ENCODE measurements around the gene SIGLEC5. TPM values are rescaled to one million over a fixed set of nuclear protein-coding genes. Genes with fewer than 3 reads are reported as not detected.

SIGLEC5 gene
- total and polyA plus RNA-seq, 4 donors, result 0.58 to 2.0 TPM; not detected in 2

GRCh38 chr19:51614789-51615188 lies 15.4 kb downstream of the SIGLEC5 start:
- H3K9me3 ChIP-seq (ENCODE audit: control insufficient read depth, low read length), result peaks cover 6% of the 10 kb centered on the region
- no peaks in the 10 kb centered on the region for H3K27me3 ChIP-seq (ENCODE audit: control insufficient read depth in 1 of 2, insufficient read depth in 2 of 2, low read length in 1 of 2)
- WGBS, 2 donors, result 60 to 67% methylated on average over 5 of the region's 5 CpGs
- DNase-seq, result no peak
- no peaks in the 10 kb centered on the region for H3K36me3 ChIP-seq (ENCODE audit: control insufficient read depth in 1 of 2, insufficient read depth in 2 of 2, low read length in 1 of 2)
- no peaks in the 10 kb centered on the region for H3K4me1 ChIP-seq (ENCODE audit: control insufficient read depth in 1 of 2, insufficient read depth in 2 of 2, low read length in 2 of 2)
- H3K4me3 ChIP-seq (ENCODE audit: low read length in 2 of 2), result no peak overlapping the region
- intact Hi-C loops (cut with DNase I), result no loop called here
- no peak overlapping the region for H3K27ac ChIP-seq (ENCODE audit: low read depth in 1 of 2, low read length in 2 of 2)
- no peak for ATAC-seq (ENCODE audit: low FRiP score)

GRCh38 chr19:51610576-51610975 lies 19.6 kb downstream of the SIGLEC5 start:
- H3K27ac ChIP-seq (ENCODE audit: low read depth in 1 of 2, low read length in 2 of 2), result no peak overlapping the region
- H3K4me3 ChIP-seq (ENCODE audit: low read length in 2 of 2), result no peak overlapping the region
- ATAC-seq (ENCODE audit: low FRiP score), result no peak
- intact Hi-C loops (cut with DNase I), result no loop called here
- H3K27me3 ChIP-seq (ENCODE audit: control insufficient read depth in 1 of 2, insufficient read depth in 2 of 2, low read length in 1 of 2), result no peaks in the 10 kb centered on the region
- WGBS, 2 donors, result 67 to 80% methylated on average over 1 of the region's 1 CpG
- H3K36me3 ChIP-seq (ENCODE audit: control insufficient read depth in 1 of 2, insufficient read depth in 2 of 2, low read length in 1 of 2), result no peaks in the 10 kb centered on the region
- H3K4me1 ChIP-seq (ENCODE audit: control insufficient read depth in 1 of 2, insufficient read depth in 2 of 2, low read length in 2 of 2), result no peaks in the 10 kb centered on the region
- DNase-seq, result no peak
- H3K9me3 ChIP-seq (ENCODE audit: control insufficient read depth, low read length), result peaks cover 7% of the 10 kb centered on the region

- Histone ChIP-seq H3K27me3 (ENCODE audit: control insufficient read depth in 1 of 2, insufficient read depth in 2 of 2, low read length in 1 of 2) (no peaks in the 10 kb centered on the region), H3K27ac (ENCODE audit: low read depth in 1 of 2, low read length in 2 of 2) (no peak overlapping the region), H3K36me3 (ENCODE audit: control insufficient read depth in 1 of 2, insufficient read depth in 2 of 2, low read length in 1 of 2) (no peaks in the 10 kb centered on the region), H3K4me3 (ENCODE audit: low read length in 2 of 2) (no peak overlapping the region), H3K4me1 (ENCODE audit: control insufficient read depth in 1 of 2, insufficient read depth in 2 of 2, low read length in 2 of 2) (no peaks in the 10 kb centered on the region), H3K9me3 (ENCODE audit: control insufficient read depth, low read length) (peaks cover 7% of the 10 kb centered on the region)
- intact Hi-C loops (cut with DNase I), result no loop called here
- DNase-seq, result peak; percentile 90 to 92
- ATAC-seq (ENCODE audit: low FRiP score), result no peak
- 19 to 20% methylated on average over 13 of the region's 13 CpGs for WGBS, 2 donors
Measured at GRCh38 chr19:51607920-51608562, 22.2 kb downstream of the SIGLEC5 start.

GRCh38 chr19:51607077-51607476 lies 23.1 kb downstream of the SIGLEC5 start:
- Histone ChIP-seq H3K27ac (ENCODE audit: low read depth in 1 of 2, low read length in 2 of 2) (no peak overlapping the region), H3K4me3 (ENCODE audit: low read length in 2 of 2) (no peak overlapping the region), H3K27me3 (ENCODE audit: control insufficient read depth in 1 of 2, insufficient read depth in 2 of 2, low read length in 1 of 2) (no peaks in the 10 kb centered on the region), H3K36me3 (ENCODE audit: control insufficient read depth in 1 of 2, insufficient read depth in 2 of 2, low read length in 1 of 2) (no peaks in the 10 kb centered on the region), H3K9me3 (ENCODE audit: control insufficient read depth, low read length) (peaks cover 2% of the 10 kb centered on the region), H3K4me1 (ENCODE audit: control insufficient read depth in 1 of 2, insufficient read depth in 2 of 2, low read length in 2 of 2) (no peaks in the 10 kb centered on the region)
- intact Hi-C loops (cut with DNase I), result no loop called here
- ATAC-seq (ENCODE audit: low FRiP score) (no peak), DNase-seq (no peak)
- WGBS, 2 donors, result 63% methylated on average over 6 of the region's 6 CpGs

GRCh38 chr19:51602189-51602854 lies 27.9 kb downstream of the SIGLEC5 start:
- DNase-seq (no peak), ATAC-seq (ENCODE audit: low FRiP score) (no peak)
- H3K27me3 ChIP-seq (ENCODE audit: control insufficient read depth in 1 of 2, insufficient read depth in 2 of 2, low read length in 1 of 2), result no peaks in the 10 kb centered on the region
- 88 to 90% methylated on average over 20 of the region's 20 CpGs for WGBS, 2 donors
- no peak overlapping the region for H3K4me3 ChIP-seq (ENCODE audit: low read length in 2 of 2)
- H3K36me3 ChIP-seq (ENCODE audit: control insufficient read depth in 1 of 2, insufficient read depth in 2 of 2, low read length in 1 of 2), result no peaks in the 10 kb centered on the region
- H3K9me3 ChIP-seq (ENCODE audit: control insufficient read depth, low read length), result no peaks in the 10 kb centered on the region
- intact Hi-C loops (cut with DNase I), result no loop called here
- no peak overlapping the region for H3K27ac ChIP-seq (ENCODE audit: low read depth in 1 of 2, low read length in 2 of 2)
- no peaks in the 10 kb centered on the region for H3K4me1 ChIP-seq (ENCODE audit: control insufficient read depth in 1 of 2, insufficient read depth in 2 of 2, low read length in 2 of 2)

- no peaks in the 10 kb centered on the region for H3K4me1 ChIP-seq (ENCODE audit: control insufficient read depth in 1 of 2, insufficient read depth in 2 of 2, low read length in 2 of 2)
- H3K4me3 ChIP-seq (ENCODE audit: low read length in 2 of 2), result no peak overlapping the region
- no peak for DNase-seq
- H3K36me3 ChIP-seq (ENCODE audit: control insufficient read depth in 1 of 2, insufficient read depth in 2 of 2, low read length in 1 of 2), result no peaks in the 10 kb centered on the region
- ATAC-seq (ENCODE audit: low FRiP score), result no peak
- 11 to 14% methylated on average over 34 to 59 of the region's 59 CpGs for WGBS, 2 donors
- intact Hi-C loops (cut with DNase I), result no loop called here
- no peak overlapping the region for H3K27ac ChIP-seq (ENCODE audit: low read depth in 1 of 2, low read length in 2 of 2)
- no peaks in the 10 kb centered on the region for H3K27me3 ChIP-seq (ENCODE audit: control insufficient read depth in 1 of 2, insufficient read depth in 2 of 2, low read length in 1 of 2)
- H3K9me3 ChIP-seq (ENCODE audit: control insufficient read depth, low read length), result no peaks in the 10 kb centered on the region
Measured at GRCh38 chr19:51600940-51601580, 29.1 kb downstream of the SIGLEC5 start.

- 93 to 95% methylated on average over 10 of the region's 10 CpGs for WGBS, 2 donors
- intact Hi-C loops (cut with DNase I), result loop anchor here in 1 of 2 donors (5.0 to 10.0 kb wide), 2 partner anchors 204 to 492 kb away; partner anchors contain the start of genes C19orf84 and CTU1
- peaks cover 0 to 4% of the 10 kb centered on the region in 2 donors for H3K4me1 ChIP-seq (ENCODE audit: control insufficient read depth in 1 of 2, insufficient read depth in 2 of 2, low read length in 2 of 2)
- no peaks in the 10 kb centered on the region for H3K9me3 ChIP-seq (ENCODE audit: control insufficient read depth, low read length)
- no peak overlapping the region for H3K27ac ChIP-seq (ENCODE audit: low read depth in 1 of 2, low read length in 2 of 2)
- ATAC-seq (ENCODE audit: low FRiP score) (no peak), DNase-seq (no peak)
- H3K36me3 ChIP-seq (ENCODE audit: control insufficient read depth in 1 of 2, insufficient read depth in 2 of 2, low read length in 1 of 2), result no peaks in the 10 kb centered on the region
- no peaks in the 10 kb centered on the region for H3K27me3 ChIP-seq (ENCODE audit: control insufficient read depth in 1 of 2, insufficient read depth in 2 of 2, low read length in 1 of 2)
- no peak overlapping the region for H3K4me3 ChIP-seq (ENCODE audit: low read length in 2 of 2)
Measured at GRCh38 chr19:51599084-51599483, 31.1 kb downstream of the SIGLEC5 start.

- intact Hi-C loops (cut with DNase I), result loop anchor here in 1 of 2 donors (5.0 to 10.0 kb wide), 2 partner anchors 204 to 491 kb away; partner anchors contain the start of genes C19orf84 and CTU1
Measured at GRCh38 chr19:51598159-51598915, 31.9 kb downstream of the SIGLEC5 start.

More at GRCh38 chr19:51598159-51598915, 31.9 kb downstream of the SIGLEC5 start:
- no peak overlapping the region for H3K4me3 ChIP-seq (ENCODE audit: low read length in 2 of 2)
- H3K27me3 ChIP-seq (ENCODE audit: control insufficient read depth in 1 of 2, insufficient read depth in 2 of 2, low read length in 1 of 2), result no peaks in the 10 kb centered on the region
- ATAC-seq (ENCODE audit: low FRiP score) (no peak), DNase-seq (no peak)
- H3K36me3 ChIP-seq (ENCODE audit: control insufficient read depth in 1 of 2, insufficient read depth in 2 of 2, low read length in 1 of 2), result no peaks in the 10 kb centered on the region
- H3K9me3 ChIP-seq (ENCODE audit: control insufficient read depth, low read length), result no peaks in the 10 kb centered on the region
- H3K4me1 ChIP-seq (ENCODE audit: control insufficient read depth in 1 of 2, insufficient read depth in 2 of 2, low read length in 2 of 2), result peaks cover 0 to 4% of the 10 kb centered on the region in 2 donors
- 94 to 95% methylated on average over 31 of the region's 31 CpGs for WGBS, 2 donors
- no peak overlapping the region for H3K27ac ChIP-seq (ENCODE audit: low read depth in 1 of 2, low read length in 2 of 2)

All from aorta (tissue), 5 donors.